ENCODE measurements around the gene SPATA45. TPM values are rescaled to one million over a fixed set of nuclear protein-coding genes. Genes with fewer than 3 reads are reported as not detected.

SPATA45 gene
- total and polyA plus RNA-seq, 4 donors: 0.78 TPM; not detected in 3

DNA sequence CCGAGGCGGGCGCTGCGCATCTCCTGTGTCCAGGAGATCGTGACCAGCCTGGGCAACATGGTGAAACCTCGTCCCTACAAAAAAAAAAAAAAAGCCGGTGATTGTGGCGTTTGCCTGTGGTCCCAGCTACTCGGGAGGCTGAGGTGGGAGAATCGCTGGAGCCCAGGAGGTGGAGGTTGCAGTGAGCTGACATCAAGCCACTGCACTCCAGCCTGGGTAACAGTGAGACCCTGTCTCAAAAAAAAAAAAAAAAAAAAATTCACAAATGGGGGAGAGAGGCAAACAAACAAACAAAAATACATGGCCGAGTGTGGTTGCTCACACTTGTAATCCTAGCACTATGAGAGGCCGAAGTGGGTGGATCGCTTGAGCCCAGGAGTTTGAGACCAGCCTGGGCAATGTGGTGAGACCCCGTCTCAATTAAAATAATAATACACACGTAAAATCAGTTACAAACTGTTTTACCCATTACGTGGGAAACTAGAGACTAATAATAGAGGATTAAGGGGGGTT is 55.0 kb downstream of the SPATA45 start:
- no peaks in the 10 kb centered on the region for H3K27me3 ChIP-seq (ENCODE audit: control insufficient read depth in 1 of 2, insufficient read depth in 2 of 2, low read length in 1 of 2)
- peak overlapping the region in 1 of 2 donors; percentile 93 for H3K27ac ChIP-seq (ENCODE audit: low read depth in 1 of 2, low read length in 2 of 2)
- WGBS, 2 donors: 11 to 12% methylated on average over 16 of the region's 16 CpGs
- H3K4me1 ChIP-seq (ENCODE audit: control insufficient read depth in 1 of 2, insufficient read depth in 2 of 2, low read length in 2 of 2): no peaks in the 10 kb centered on the region
- no peaks in the 10 kb centered on the region for H3K9me3 ChIP-seq (ENCODE audit: control insufficient read depth, low read length)
- intact Hi-C loops (cut with DNase I): loop anchor here in 1 of 2 donors (5.0 kb wide), 1 partner anchor 65 kb away; the partner anchor contains the start of gene FLVCR1
- no peaks in the 10 kb centered on the region for H3K36me3 ChIP-seq (ENCODE audit: control insufficient read depth in 1 of 2, insufficient read depth in 2 of 2, low read length in 1 of 2)
- DNase-seq (no peak), ATAC-seq (ENCODE audit: low FRiP score) (peak; percentile 62)
- H3K4me3 ChIP-seq (ENCODE audit: low read length in 2 of 2): peak overlapping the region; percentile 75 to 87

DNA sequence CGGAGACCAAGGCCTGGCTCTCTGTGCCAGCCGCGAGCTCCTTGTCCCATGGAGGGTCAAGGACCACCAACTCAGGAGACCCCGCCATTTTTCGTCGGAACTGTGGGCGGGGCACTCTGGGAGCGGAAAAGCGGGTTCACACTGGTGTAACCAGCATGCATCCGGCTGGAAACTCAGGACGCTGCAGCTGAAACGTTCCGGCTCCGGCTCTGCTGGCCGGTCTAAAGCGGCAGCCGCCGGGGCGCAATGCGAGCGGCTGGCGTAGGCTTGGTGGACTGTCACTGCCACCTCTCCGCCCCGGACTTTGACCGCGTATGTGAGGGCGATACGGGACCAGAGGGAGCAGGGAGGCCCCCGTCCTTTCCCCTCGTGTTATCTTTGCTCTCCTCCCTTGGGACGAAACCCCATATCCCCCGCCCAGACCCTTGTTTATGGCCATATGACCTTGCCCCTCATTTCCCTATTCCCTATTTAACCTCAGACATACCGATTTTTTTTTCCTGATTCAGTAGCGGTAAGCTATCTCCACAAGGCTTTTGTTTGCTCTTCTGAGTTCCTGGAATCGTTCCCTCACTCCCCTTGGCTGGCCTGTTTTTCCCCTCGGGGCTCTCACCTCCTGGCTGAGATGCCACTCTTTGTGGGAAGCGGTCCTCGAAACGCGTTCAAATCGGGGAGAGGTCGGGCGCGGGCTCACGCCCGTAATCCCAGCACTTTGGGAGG is 55.6 kb downstream of the SPATA45 start, which contains the start of the genes NSL1 and TATDN3:
Gene NSL1, minus strand, starts transcription at position 102 of the 720 bp plus-strand sequence. Its CDS starts 14 bp downstream, at position 88.
Gene TATDN3, plus strand, starts transcription at position 219 of the 720 bp plus-strand sequence. Its CDS starts 28 bp downstream, at position 247.
- ATAC-seq (ENCODE audit: low FRiP score) (peak; percentile 99), DNase-seq (peak; percentile 92 to 98)
- Histone ChIP-seq H3K4me1 (ENCODE audit: control insufficient read depth in 1 of 2, insufficient read depth in 2 of 2, low read length in 2 of 2) (no peaks in the 10 kb centered on the region), H3K36me3 (ENCODE audit: control insufficient read depth in 1 of 2, insufficient read depth in 2 of 2, low read length in 1 of 2) (no peaks in the 10 kb centered on the region), H3K27ac (ENCODE audit: low read depth in 1 of 2, low read length in 2 of 2) (peak within 1 kb of the TSS; percentile 28 to 93), H3K4me3 (ENCODE audit: low read length in 2 of 2) (peak within 1 kb of the TSS; percentile 87 to 98), H3K27me3 (ENCODE audit: control insufficient read depth in 1 of 2, insufficient read depth in 2 of 2, low read length in 1 of 2) (no peaks in the 10 kb centered on the region), H3K9me3 (ENCODE audit: control insufficient read depth, low read length) (no peaks in the 10 kb centered on the region)
- intact Hi-C loops (cut with DNase I): loop anchor here in 1 of 2 donors (5.0 kb wide), 1 partner anchor 65 kb away; the partner anchor contains the start of gene FLVCR1
- WGBS, 2 donors: 0% methylated on average over 46 of the region's 46 CpGs

DNA sequence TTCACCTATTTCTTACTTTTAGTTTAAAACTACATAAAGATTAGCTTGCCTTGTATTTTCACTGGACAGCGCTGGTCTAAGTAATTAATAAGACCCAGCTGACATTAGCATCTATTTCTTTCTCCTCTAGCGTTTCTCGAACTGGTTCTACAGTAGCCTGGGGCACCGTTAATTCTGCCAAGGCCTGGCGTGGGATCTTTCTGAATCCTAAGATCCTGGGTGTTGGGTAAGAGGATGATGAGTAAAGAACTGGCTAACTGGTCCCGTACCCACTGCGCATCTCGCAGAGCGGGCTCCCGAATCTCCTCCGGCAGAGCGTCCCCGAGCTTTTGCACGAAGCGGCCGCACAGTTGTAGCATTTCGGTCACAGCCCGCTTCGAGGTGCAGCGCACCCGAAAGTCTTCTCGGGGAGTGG is 56.2 kb downstream of the SPATA45 start:
- 0% methylated on average over 22 of the region's 22 CpGs for WGBS, 2 donors
- peak overlapping the region in 1 of 2 donors; percentile 39 for H3K27ac ChIP-seq (ENCODE audit: low read depth in 1 of 2, low read length in 2 of 2)
- no peaks in the 10 kb centered on the region for H3K4me1 ChIP-seq (ENCODE audit: control insufficient read depth in 1 of 2, insufficient read depth in 2 of 2, low read length in 2 of 2)
- no peaks in the 10 kb centered on the region for H3K36me3 ChIP-seq (ENCODE audit: control insufficient read depth in 1 of 2, insufficient read depth in 2 of 2, low read length in 1 of 2)
- ATAC-seq (ENCODE audit: low FRiP score): peak; percentile 64
- no peak for DNase-seq
- H3K9me3 ChIP-seq (ENCODE audit: control insufficient read depth, low read length): no peaks in the 10 kb centered on the region
- peak overlapping the region; percentile 87 to 98 for H3K4me3 ChIP-seq (ENCODE audit: low read length in 2 of 2)
- H3K27me3 ChIP-seq (ENCODE audit: control insufficient read depth in 1 of 2, insufficient read depth in 2 of 2, low read length in 1 of 2): no peaks in the 10 kb centered on the region
- intact Hi-C loops (cut with DNase I): loop anchor here in 1 of 2 donors (5.0 kb wide), 1 partner anchor 66 kb away; the partner anchor contains the start of gene FLVCR1

DNA sequence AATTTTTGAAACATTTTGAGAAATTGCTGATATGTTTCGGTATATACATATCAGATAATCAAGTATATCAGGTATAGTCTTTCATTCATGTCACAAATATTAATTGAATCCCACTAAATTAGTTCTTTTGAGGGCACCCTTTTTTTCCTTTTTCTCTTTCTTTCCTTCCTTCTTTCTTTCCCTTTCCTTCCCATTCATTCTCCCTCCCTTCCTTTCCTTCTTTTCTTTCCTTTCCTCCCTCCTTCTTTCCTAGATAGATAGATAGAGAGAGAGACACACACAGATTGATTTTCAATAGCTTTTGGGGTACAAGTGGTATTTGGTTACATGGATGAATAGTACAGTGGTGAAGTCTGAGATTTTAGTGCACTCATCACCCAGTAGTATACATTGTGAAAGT is 61.6 kb downstream of the SPATA45 start:
- Histone ChIP-seq H3K27ac (ENCODE audit: low read depth in 1 of 2, low read length in 2 of 2) (no peak overlapping the region), H3K36me3 (ENCODE audit: control insufficient read depth in 1 of 2, insufficient read depth in 2 of 2, low read length in 1 of 2) (peaks cover 0 to 2% of the 10 kb centered on the region in 2 donors), H3K4me3 (ENCODE audit: low read length in 2 of 2) (no peak overlapping the region), H3K4me1 (ENCODE audit: control insufficient read depth in 1 of 2, insufficient read depth in 2 of 2, low read length in 2 of 2) (no peaks in the 10 kb centered on the region), H3K27me3 (ENCODE audit: control insufficient read depth in 1 of 2, insufficient read depth in 2 of 2, low read length in 1 of 2) (no peaks in the 10 kb centered on the region), H3K9me3 (ENCODE audit: control insufficient read depth, low read length) (no peaks in the 10 kb centered on the region)
- ATAC-seq (ENCODE audit: low FRiP score) (no peak), DNase-seq (no peak)
- 95 to 96% methylated on average over 1 of the region's 1 CpG for WGBS, 2 donors
- intact Hi-C loops (cut with DNase I): loop anchor here in 1 of 2 donors (10.0 kb wide), 1 partner anchor 331 kb away; no protein-coding TSS in a partner anchor

DNA sequence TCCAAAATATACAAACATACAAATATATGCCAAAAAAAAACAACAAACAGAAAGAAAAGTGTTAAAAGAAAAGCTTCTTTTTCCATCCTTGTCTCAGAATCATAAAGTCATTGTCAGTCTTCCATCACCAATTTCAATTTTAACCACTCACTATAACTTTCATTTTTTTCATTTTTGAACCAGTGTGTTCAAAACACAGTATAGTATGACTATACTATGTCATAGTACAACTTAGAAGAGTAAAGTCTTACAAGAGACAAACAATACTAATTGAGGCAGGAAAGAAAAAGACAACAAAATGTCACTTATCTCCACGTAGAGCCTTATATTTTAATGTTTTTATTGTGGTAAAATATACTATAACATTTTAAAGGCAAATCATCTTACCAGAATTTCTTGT is 63.5 kb downstream of the SPATA45 start:
- H3K4me1 ChIP-seq (ENCODE audit: control insufficient read depth in 1 of 2, insufficient read depth in 2 of 2, low read length in 2 of 2): no peaks in the 10 kb centered on the region
- 61 to 63% methylated on average over 1 of the region's 1 CpG for WGBS, 2 donors
- intact Hi-C loops (cut with DNase I): loop anchor here (2.0 to 10.0 kb wide), 4 partner anchors 117 to 329 kb away; no protein-coding TSS in a partner anchor
- H3K4me3 ChIP-seq (ENCODE audit: low read length in 2 of 2): no peak overlapping the region
- H3K36me3 ChIP-seq (ENCODE audit: control insufficient read depth in 1 of 2, insufficient read depth in 2 of 2, low read length in 1 of 2): peaks cover 0 to 2% of the 10 kb centered on the region in 2 donors
- no peaks in the 10 kb centered on the region for H3K9me3 ChIP-seq (ENCODE audit: control insufficient read depth, low read length)
- DNase-seq: no peak
- no peaks in the 10 kb centered on the region for H3K27me3 ChIP-seq (ENCODE audit: control insufficient read depth in 1 of 2, insufficient read depth in 2 of 2, low read length in 1 of 2)
- H3K27ac ChIP-seq (ENCODE audit: low read depth in 1 of 2, low read length in 2 of 2): no peak overlapping the region
- no peak for ATAC-seq (ENCODE audit: low FRiP score)

DNA sequence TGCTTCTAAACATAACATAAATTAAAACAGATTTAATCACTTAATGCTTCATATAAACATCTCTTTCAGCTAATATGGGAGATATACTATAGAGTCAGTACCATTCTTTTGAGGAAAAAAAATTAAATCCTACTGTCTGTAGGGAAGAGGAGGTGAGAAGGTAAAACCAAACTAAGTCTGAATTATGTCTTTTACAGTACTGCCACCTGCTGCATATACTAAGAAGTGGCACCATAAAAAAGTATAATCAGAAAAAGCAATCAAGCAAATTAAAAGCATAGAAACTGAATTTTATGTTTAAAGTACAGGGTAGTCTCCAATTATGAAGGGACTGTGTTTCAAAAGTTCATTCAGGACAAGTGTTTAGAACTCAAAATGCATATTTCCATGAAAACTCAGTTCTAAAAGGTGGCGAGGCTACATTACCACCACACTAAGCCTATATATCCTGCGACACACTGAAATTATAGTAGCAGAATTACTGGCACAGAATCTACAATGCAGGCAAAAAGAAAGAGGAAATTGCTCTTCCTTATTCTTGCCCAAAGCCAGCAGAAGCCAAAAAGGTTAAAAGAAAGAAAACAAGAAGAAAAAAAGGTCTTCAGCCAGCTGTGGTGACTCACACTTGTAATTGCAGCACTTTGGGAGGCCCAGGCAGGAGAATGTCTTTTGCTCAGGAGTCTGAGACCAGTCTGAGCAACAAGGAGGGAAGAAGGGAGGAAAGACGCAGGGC is 64.9 kb downstream of the SPATA45 start:
- intact Hi-C loops (cut with DNase I): loop anchor here (2.0 to 10.0 kb wide), 4 partner anchors 115 to 328 kb away; no protein-coding TSS in a partner anchor
- peaks cover 0 to 2% of the 10 kb centered on the region in 2 donors for H3K36me3 ChIP-seq (ENCODE audit: control insufficient read depth in 1 of 2, insufficient read depth in 2 of 2, low read length in 1 of 2)
- no peak overlapping the region for H3K27ac ChIP-seq (ENCODE audit: low read depth in 1 of 2, low read length in 2 of 2)
- H3K9me3 ChIP-seq (ENCODE audit: control insufficient read depth, low read length): no peaks in the 10 kb centered on the region
- WGBS, 2 donors: 93 to 94% methylated on average over 3 of the region's 3 CpGs
- H3K27me3 ChIP-seq (ENCODE audit: control insufficient read depth in 1 of 2, insufficient read depth in 2 of 2, low read length in 1 of 2): no peaks in the 10 kb centered on the region
- DNase-seq (no peak), ATAC-seq (ENCODE audit: low FRiP score) (no peak)
- no peaks in the 10 kb centered on the region for H3K4me1 ChIP-seq (ENCODE audit: control insufficient read depth in 1 of 2, insufficient read depth in 2 of 2, low read length in 2 of 2)
- H3K4me3 ChIP-seq (ENCODE audit: low read length in 2 of 2): no peak overlapping the region

DNA sequence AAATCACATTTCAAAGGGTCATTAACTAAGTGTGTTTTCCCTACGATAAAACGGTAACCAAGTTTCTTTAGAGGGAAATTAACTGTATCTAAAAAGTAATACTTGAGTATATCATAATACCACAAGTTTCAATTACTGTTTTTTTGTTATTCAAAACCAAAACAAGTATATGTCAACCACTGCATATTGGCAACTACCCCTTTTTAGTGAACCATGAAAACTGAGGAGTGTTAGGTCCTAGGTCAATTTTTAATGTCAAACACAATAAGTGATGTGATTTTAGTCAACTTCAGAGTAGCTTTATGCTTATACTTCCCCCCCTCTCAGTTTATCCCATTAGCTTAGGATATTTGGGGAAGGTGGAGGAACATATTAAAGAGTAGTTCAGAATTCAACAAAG is 66.2 kb downstream of the SPATA45 start:
- intact Hi-C loops (cut with DNase I): loop anchor here (5.0 to 10.0 kb wide), 3 partner anchors 114 to 326 kb away; no protein-coding TSS in a partner anchor
- ATAC-seq (ENCODE audit: low FRiP score) (no peak), DNase-seq (no peak)
- 91 to 98% methylated on average over 2 of the region's 2 CpGs for WGBS, 2 donors
- H3K27me3 ChIP-seq (ENCODE audit: control insufficient read depth in 1 of 2, insufficient read depth in 2 of 2, low read length in 1 of 2): no peaks in the 10 kb centered on the region
- H3K4me3 ChIP-seq (ENCODE audit: low read length in 2 of 2): no peak overlapping the region
- H3K4me1 ChIP-seq (ENCODE audit: control insufficient read depth in 1 of 2, insufficient read depth in 2 of 2, low read length in 2 of 2): no peaks in the 10 kb centered on the region
- H3K9me3 ChIP-seq (ENCODE audit: control insufficient read depth, low read length): no peaks in the 10 kb centered on the region
- H3K36me3 ChIP-seq (ENCODE audit: control insufficient read depth in 1 of 2, insufficient read depth in 2 of 2, low read length in 1 of 2): peaks cover 0 to 2% of the 10 kb centered on the region in 2 donors
- H3K27ac ChIP-seq (ENCODE audit: low read depth in 1 of 2, low read length in 2 of 2): no peak overlapping the region

DNA sequence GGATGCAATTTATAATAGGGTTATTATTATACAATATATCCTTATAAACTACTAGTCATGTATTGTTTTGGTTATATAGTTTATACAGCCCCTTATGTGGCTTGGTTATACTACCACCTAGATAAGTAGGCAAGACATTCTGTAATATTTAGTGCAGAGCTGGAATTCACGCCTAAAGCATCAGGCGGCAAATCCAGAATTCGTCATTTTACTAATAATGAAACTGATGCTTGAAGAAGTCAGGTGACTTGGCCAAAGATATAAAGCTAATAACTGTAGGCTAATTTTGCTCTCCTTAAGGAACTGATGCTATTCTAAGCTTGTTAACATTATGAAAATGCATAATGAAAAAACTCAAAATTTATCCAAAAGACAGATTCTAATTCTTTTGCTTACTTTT is 66.7 kb downstream of the SPATA45 start:
- no peaks in the 10 kb centered on the region for H3K4me1 ChIP-seq (ENCODE audit: control insufficient read depth in 1 of 2, insufficient read depth in 2 of 2, low read length in 2 of 2)
- H3K27ac ChIP-seq (ENCODE audit: low read depth in 1 of 2, low read length in 2 of 2): no peak overlapping the region
- ATAC-seq (ENCODE audit: low FRiP score) (no peak), DNase-seq (no peak)
- intact Hi-C loops (cut with DNase I): loop anchor here (5.0 to 10.0 kb wide), 3 partner anchors 113 to 326 kb away; no protein-coding TSS in a partner anchor
- 95% methylated on average over 3 of the region's 3 CpGs for WGBS, 2 donors
- peaks cover 0 to 2% of the 10 kb centered on the region in 2 donors for H3K36me3 ChIP-seq (ENCODE audit: control insufficient read depth in 1 of 2, insufficient read depth in 2 of 2, low read length in 1 of 2)
- no peaks in the 10 kb centered on the region for H3K27me3 ChIP-seq (ENCODE audit: control insufficient read depth in 1 of 2, insufficient read depth in 2 of 2, low read length in 1 of 2)
- no peaks in the 10 kb centered on the region for H3K9me3 ChIP-seq (ENCODE audit: control insufficient read depth, low read length)
- no peak overlapping the region for H3K4me3 ChIP-seq (ENCODE audit: low read length in 2 of 2)
